MM.1S (cell line): Measurements from ENCODE around the gene USP49.

Experiments used
- DNase-seq: peaks from one replicate; pipeline ENCODE4 v3.0.0-alpha.2; 2015
- H2AFZ ChIP-seq: fragments of 300-600 bp; sonication (generic); 2 replicates; pipeline ENCODE4 v1.6.0; 2016; ENCODE audit warnings: antibody characterized with exemption, low read length
- H3F3A ChIP-seq: fragments of 300-600 bp; sonication (generic); 2 replicates; pipeline ENCODE4 v1.6.1; 2016; ENCODE audit warnings: mild to moderate bottlenecking, antibody characterized with exemption, low read length, moderate library complexity, mixed read lengths; ENCODE audit not compliant: insufficient read depth
- H3K27ac ChIP-seq: fragments of 300-600 bp; sonication (generic); 2 replicates; pipeline ENCODE4 v1.5.1; 2016; ENCODE audit warnings: mild to moderate bottlenecking, low read length
- H3K27me3 ChIP-seq: fragments of 300-600 bp; sonication (generic); replicated peaks from 2 replicates; pipeline ENCODE4 v1.6.0; 2016; ENCODE audit warnings: low read length; ENCODE audit not compliant: insufficient read depth
- H3K36me3 ChIP-seq: fragments of 300-600 bp; sonication (generic); replicated peaks from 2 replicates; pipeline ENCODE4 v1.6.1; 2016; ENCODE audit warnings: mild to moderate bottlenecking, low read length, mixed read lengths; ENCODE audit not compliant: insufficient read depth
- H3K4me1 ChIP-seq: fragments of 300-600 bp; sonication (generic); 2 replicates; pipeline ENCODE4 v1.6.1; 2016; ENCODE audit warnings: low read length, mixed read lengths
- H3K4me2 ChIP-seq: fragments of 300-600 bp; sonication (generic); 2 replicates; pipeline ENCODE4 v1.6.0; 2016; ENCODE audit warnings: low read depth, low read length
- H3K4me3 ChIP-seq: fragments of 300-600 bp; sonication (generic); 2 replicates; pipeline ENCODE4 v1.5.1; 2016; ENCODE audit warnings: low read length, mixed read lengths
- H3K79me2 ChIP-seq: fragments of 300-600 bp; sonication (generic); 2 replicates; pipeline ENCODE4 v1.6.1; 2016; ENCODE audit warnings: mixed run types, low read length, mixed read lengths
- H3K9ac ChIP-seq: fragments of 300-600 bp; sonication (generic); 2 replicates; pipeline ENCODE4 v1.6.1; 2016; ENCODE audit warnings: low read length, mixed read lengths
- H3K9me2 ChIP-seq: fragments of 300-600 bp; sonication (generic); replicated peaks from 2 replicates; pipeline ENCODE4 v1.6.1; 2016; ENCODE audit warnings: mild to moderate bottlenecking, low read length, mixed read lengths; ENCODE audit not compliant: insufficient read depth
- H3K9me3 ChIP-seq: fragments of 300-600 bp; sonication (generic); replicated peaks from 2 replicates; pipeline ENCODE4 v1.6.1; 2016; ENCODE audit warnings: mild to moderate bottlenecking, low read length, mixed read lengths; ENCODE audit not compliant: insufficient read depth
- H4K20me1 ChIP-seq: fragments of 300-600 bp; sonication (generic); 2 replicates; pipeline ENCODE4 v1.6.1; 2016; ENCODE audit warnings: mild to moderate bottlenecking, low read length, moderate library complexity, mixed read lengths; ENCODE audit not compliant: insufficient read depth
- CTCF ChIP-seq: fragments of 300-600 bp; sonication (generic); IDR thresholded peaks from 2 replicates; pipeline ENCODE4 v1.5.1; 2016; ENCODE audit warnings: antibody characterized with exemption, low read length, mixed read lengths
- EZH2 ChIP-seq: fragments of 300-600 bp; sonication (generic); optimal IDR thresholded peaks from 2 replicates; pipeline ENCODE3; 2017; ENCODE audit warnings: low read depth, mild to moderate bottlenecking, antibody characterized with exemption, low read length, mixed read lengths
- EZH2phosphoT487 ChIP-seq: fragments of 300-600 bp; sonication (generic); IDR thresholded peaks from 2 replicates; pipeline ENCODE4 v1.6.1; 2018; ENCODE audit warnings: antibody characterized with exemption, low read length

Gene USP49

GRCh38 chr6:41748542-41748941 is 146.6 kb downstream of the USP49 start:
- TF ChIP-seq CTCF, result no peak
- TF ChIP-seq EZH2phosphoT487, result no peak
- no peak for TF ChIP-seq EZH2
- no peak for DNase-seq

GRCh38 chr6:41748102-41748477 is 147.1 kb downstream of the USP49 start:
- DNase-seq, result no peak
- H3K9me3 ChIP-seq, result no peaks in the 10 kb centered on the region
- H3K27me3 ChIP-seq, result no peaks in the 10 kb centered on the region
- H3K79me2 ChIP-seq, result no peaks in the 10 kb centered on the region
- no peak overlapping the region for H3K4me2 ChIP-seq
- H3K9me2 ChIP-seq, result no peaks in the 10 kb centered on the region
- H2AFZ ChIP-seq, result no peak overlapping the region
- H4K20me1 ChIP-seq, result no peaks in the 10 kb centered on the region
- H3F3A ChIP-seq, result no peaks in the 10 kb centered on the region
- H3K27ac ChIP-seq, result no peak overlapping the region
- H3K4me1 ChIP-seq, result no peaks in the 10 kb centered on the region
- H3K36me3 ChIP-seq, result no peaks in the 10 kb centered on the region
- no peak overlapping the region for H3K9ac ChIP-seq
- no peak overlapping the region for H3K4me3 ChIP-seq
- no peak for TF ChIP-seq EZH2
- TF ChIP-seq CTCF, result no peak
- no peak for TF ChIP-seq EZH2phosphoT487

More at GRCh38 chr6:41748542-41748941, 146.6 kb downstream of the USP49 start:
- no peaks in the 10 kb centered on the region for H3K9me3 ChIP-seq
- H3K27ac ChIP-seq, result no peak overlapping the region
- no peaks in the 10 kb centered on the region for H3K4me1 ChIP-seq
- no peaks in the 10 kb centered on the region for H3K9me2 ChIP-seq
- no peaks in the 10 kb centered on the region for H3K27me3 ChIP-seq
- no peaks in the 10 kb centered on the region for H3K79me2 ChIP-seq
- H3K4me3 ChIP-seq, result no peak overlapping the region
- no peak overlapping the region for H3K4me2 ChIP-seq
- H3K9ac ChIP-seq, result no peak overlapping the region
- no peaks in the 10 kb centered on the region for H4K20me1 ChIP-seq
- no peaks in the 10 kb centered on the region for H3K36me3 ChIP-seq
- H2AFZ ChIP-seq, result no peak overlapping the region
- H3F3A ChIP-seq, result no peaks in the 10 kb centered on the region

- Histone ChIP-seq H3K9ac (no peak within 1 kb of the TSS), H3K27me3 (no peaks in the 10 kb centered on the region), H3K36me3 (no peaks in the 10 kb centered on the region), H3K4me1 (no peaks in the 10 kb centered on the region), H2AFZ (no peak within 1 kb of the TSS), H3F3A (no peaks in the 10 kb centered on the region), H3K79me2 (no peaks in the 10 kb centered on the region), H3K4me2 (no peak within 1 kb of the TSS), H3K9me2 (no peaks in the 10 kb centered on the region), H4K20me1 (no peaks in the 10 kb centered on the region), H3K9me3 (no peaks in the 10 kb centered on the region), H3K27ac (no peak within 1 kb of the TSS), H3K4me3 (no peak within 1 kb of the TSS)
- no peak for DNase-seq
- TF ChIP-seq EZH2phosphoT487 (no peak), EZH2 (no peak), CTCF (no peak)
These were observed 147.7 kb downstream of the USP49 start, which contains the start of gene PGC for GRCh38 chr6:41747256-41748101. PGC (minus strand) TSS chr6:41747397; CDS start chr6:41747334, 63 bp downstream.
